Neural crest cell (in vitro differentiated cells): Measurements from ENCODE around the gene SERTAD4. TPM values are rescaled to one million over a fixed set of nuclear protein-coding genes. Genes with fewer than 3 reads are reported as not detected.

ENCODE experiments used
- DNase-seq: peaks from one replicate; pipeline ENCODE4 v3.0.0; 2021; ENCODE audit warnings: low read depth, mixed read lengths, low spot score
- H3K27ac Mint-ChIP-seq: one replicate; pipeline ENCODE4 v1.8.0; 2021; ENCODE audit warnings: mild to moderate bottlenecking, mixed read lengths; ENCODE audit not compliant: unreplicated experiment
- H3K27me3 Mint-ChIP-seq: 2 replicates; pipeline ENCODE4 v1.8.0; 2021; ENCODE audit warnings: low read depth, mild to moderate bottlenecking, mixed read lengths
- H3K36me3 Mint-ChIP-seq: 2 replicates; pipeline ENCODE4 v1.8.0; 2021; ENCODE audit warnings: low read depth, mild to moderate bottlenecking, mixed read lengths
- H3K4me1 Mint-ChIP-seq: 2 replicates; pipeline ENCODE4 v1.8.0; 2021; ENCODE audit warnings: mixed read lengths
- H3K4me3 Mint-ChIP-seq: one replicate; pipeline ENCODE4 v1.8.0; 2021; ENCODE audit warnings: mild to moderate bottlenecking, mixed read lengths
- H3K9me3 Mint-ChIP-seq: 2 replicates; pipeline ENCODE4 v1.8.0; 2021; ENCODE audit warnings: mixed read lengths
- total RNA-seq: library from RNA; stranded (reverse); gene quantifications from 2 replicates; pipeline ENCODE4 v1.2.1, GENCODE V29; 2021
- TF ChIP-seq, protein P1 (sequence below): fragments of 200-600 bp; sonication (generic); conservative IDR thresholded peaks from 2 replicates; pipeline ENCODE4 v1.5.0; 2021; ENCODE audit warnings: antibody characterized with exemption, mild to moderate bottlenecking

The SERTAD4 gene
- total RNA-seq, 1 donor from 2014 or later = 1.5 TPM

DNA sequence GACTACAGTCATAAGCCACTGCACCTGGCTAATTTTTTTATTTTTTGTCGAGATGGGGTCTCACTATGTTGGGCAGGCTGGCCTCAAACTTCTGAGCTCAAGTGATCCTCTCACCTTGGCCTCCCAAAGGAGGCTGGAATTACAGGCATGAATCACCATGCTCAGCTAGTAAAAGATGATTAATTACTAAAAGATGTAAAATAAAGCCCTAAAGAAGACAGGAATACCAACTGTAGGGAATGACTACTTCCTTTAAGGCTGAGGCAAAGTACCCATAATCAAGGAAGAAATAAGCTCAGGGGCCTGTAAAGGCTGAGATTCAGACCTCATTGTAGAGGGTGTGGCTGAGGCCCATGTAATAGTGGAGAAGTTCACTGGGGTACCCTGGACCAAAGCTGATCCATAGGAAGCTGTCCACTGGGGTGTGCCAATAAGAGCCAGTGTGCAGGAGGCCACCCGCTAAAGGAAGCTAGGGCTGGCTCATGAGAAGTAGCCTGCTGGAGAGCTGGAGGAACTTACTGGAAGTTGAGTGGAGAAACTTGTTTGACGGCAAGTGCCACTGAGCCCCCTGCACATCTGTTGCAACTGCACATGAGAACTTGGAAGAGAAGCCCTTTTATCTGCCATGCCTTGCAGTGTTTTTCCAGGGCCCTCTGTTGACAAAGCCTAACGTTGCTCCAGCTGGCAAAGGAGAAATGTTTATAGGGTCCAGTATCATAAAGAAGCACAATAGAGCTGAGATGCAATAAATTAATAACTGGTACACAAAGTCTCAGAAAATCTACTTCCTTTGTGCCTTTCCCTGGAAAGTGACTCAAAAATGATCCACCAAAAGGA lies 17.8 kb upstream of the SERTAD4 start:
- no peak for DNase-seq
- TF ChIP-seq, protein P1, sequence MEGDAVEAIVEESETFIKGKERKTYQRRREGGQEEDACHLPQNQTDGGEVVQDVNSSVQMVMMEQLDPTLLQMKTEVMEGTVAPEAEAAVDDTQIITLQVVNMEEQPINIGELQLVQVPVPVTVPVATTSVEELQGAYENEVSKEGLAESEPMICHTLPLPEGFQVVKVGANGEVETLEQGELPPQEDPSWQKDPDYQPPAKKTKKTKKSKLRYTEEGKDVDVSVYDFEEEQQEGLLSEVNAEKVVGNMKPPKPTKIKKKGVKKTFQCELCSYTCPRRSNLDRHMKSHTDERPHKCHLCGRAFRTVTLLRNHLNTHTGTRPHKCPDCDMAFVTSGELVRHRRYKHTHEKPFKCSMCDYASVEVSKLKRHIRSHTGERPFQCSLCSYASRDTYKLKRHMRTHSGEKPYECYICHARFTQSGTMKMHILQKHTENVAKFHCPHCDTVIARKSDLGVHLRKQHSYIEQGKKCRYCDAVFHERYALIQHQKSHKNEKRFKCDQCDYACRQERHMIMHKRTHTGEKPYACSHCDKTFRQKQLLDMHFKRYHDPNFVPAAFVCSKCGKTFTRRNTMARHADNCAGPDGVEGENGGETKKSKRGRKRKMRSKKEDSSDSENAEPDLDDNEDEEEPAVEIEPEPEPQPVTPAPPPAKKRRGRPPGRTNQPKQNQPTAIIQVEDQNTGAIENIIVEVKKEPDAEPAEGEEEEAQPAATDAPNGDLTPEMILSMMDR = no peak
- Mint-ChIP-seq H3K4me3 (no peak overlapping the region), H3K4me1 (no peaks in the 10 kb centered on the region), H3K27me3 (no peaks in the 10 kb centered on the region), H3K9me3 (peaks cover 4% of the 10 kb centered on the region), H3K36me3 (no peaks in the 10 kb centered on the region), H3K27ac (no peak overlapping the region)

GRCh38 chr1:210217482-210217881 lies 15.1 kb upstream of the SERTAD4 start:
- no peak for DNase-seq
- H3K27ac Mint-ChIP-seq = no peak overlapping the region
- H3K4me1 Mint-ChIP-seq = peaks cover 4% of the 10 kb centered on the region
- no peaks in the 10 kb centered on the region for H3K36me3 Mint-ChIP-seq
- no peaks in the 10 kb centered on the region for H3K27me3 Mint-ChIP-seq
- TF ChIP-seq, protein P1 = no peak
- no peak overlapping the region for H3K4me3 Mint-ChIP-seq
- H3K9me3 Mint-ChIP-seq = no peaks in the 10 kb centered on the region

- no peak for DNase-seq
- peaks cover 1% of the 10 kb centered on the region for H3K27me3 Mint-ChIP-seq
- no peaks in the 10 kb centered on the region for H3K9me3 Mint-ChIP-seq
- H3K27ac Mint-ChIP-seq = no peak overlapping the region
- TF ChIP-seq, protein P1 = no peak
- no peak overlapping the region for H3K4me3 Mint-ChIP-seq
- peaks cover 5% of the 10 kb centered on the region for H3K4me1 Mint-ChIP-seq
- H3K36me3 Mint-ChIP-seq = no peaks in the 10 kb centered on the region
Observed at GRCh38 chr1:210218047-210218446, 14.5 kb upstream of the SERTAD4 start.

GRCh38 chr1:210222340-210223006 lies 10.1 kb upstream of the SERTAD4 start:
- no peak for DNase-seq
- H3K4me3 Mint-ChIP-seq = no peak overlapping the region
- no peaks in the 10 kb centered on the region for H3K36me3 Mint-ChIP-seq
- H3K4me1 Mint-ChIP-seq = peaks cover 5% of the 10 kb centered on the region
- H3K9me3 Mint-ChIP-seq = no peaks in the 10 kb centered on the region
- no peak overlapping the region for H3K27ac Mint-ChIP-seq
- H3K27me3 Mint-ChIP-seq = peaks cover 8% of the 10 kb centered on the region
- TF ChIP-seq, protein P1 = no peak

DNA sequence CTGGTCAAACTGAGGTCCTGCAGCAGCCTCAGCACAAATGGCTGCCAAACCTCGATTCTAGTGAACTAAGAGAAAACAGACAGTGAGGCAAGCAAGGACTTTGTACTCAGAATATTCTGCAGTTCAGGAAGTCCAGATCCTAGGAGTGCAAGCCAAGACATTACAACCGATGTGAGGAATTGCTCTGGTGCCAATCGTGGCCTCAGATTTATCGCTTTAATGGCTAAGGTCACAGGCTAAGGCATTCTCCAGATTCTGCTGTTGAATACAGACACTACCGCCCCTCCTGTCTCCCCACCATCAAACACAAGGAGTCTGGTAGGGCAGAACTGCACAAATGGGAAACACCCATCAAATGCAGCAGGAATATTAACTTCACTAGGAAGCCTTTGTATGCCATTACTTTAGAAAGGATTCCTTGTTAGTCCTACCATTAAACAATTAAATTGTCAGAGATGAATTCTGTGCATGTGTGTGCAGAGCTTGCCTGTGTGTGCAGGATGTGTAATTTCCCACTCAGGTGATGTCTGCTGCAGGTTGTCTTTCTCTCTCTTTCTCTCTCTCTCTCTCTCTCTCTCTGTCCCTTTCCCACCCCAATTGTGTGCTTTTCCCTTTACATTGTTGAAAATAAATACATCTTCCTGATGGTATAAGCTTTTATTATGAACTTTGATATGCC lies 9.2 kb upstream of the SERTAD4 start:
- TF ChIP-seq, protein P1 = no peak
- no peak overlapping the region for H3K4me3 Mint-ChIP-seq
- DNase-seq = no peak
- H3K4me1 Mint-ChIP-seq = peaks cover 5% of the 10 kb centered on the region
- H3K27me3 Mint-ChIP-seq = peaks cover 8% of the 10 kb centered on the region
- H3K36me3 Mint-ChIP-seq = no peaks in the 10 kb centered on the region
- no peak overlapping the region for H3K27ac Mint-ChIP-seq
- H3K9me3 Mint-ChIP-seq = no peaks in the 10 kb centered on the region
